Measurements from ENCODE around the gene NDC1. TPM values are rescaled to one million over a fixed set of nuclear protein-coding genes. Genes with fewer than 3 reads are reported as not detected.

NDC1 gene
- total RNA-seq, 1 donor from 2014 or later: 20.6 TPM

GRCh38 chr1:53737648-53738204 is 100.4 kb downstream of the NDC1 start:
- peak in 1 of 2 experiments; percentile 44 for DNase-seq (ENCODE audit: low spot score in 2 of 2, unreplicated experiment in 2 of 2)
- Mint-ChIP-seq H3K36me3 (no peaks in the 10 kb centered on the region), H3K4me1 (peaks cover 11% of the 10 kb centered on the region)

DNA sequence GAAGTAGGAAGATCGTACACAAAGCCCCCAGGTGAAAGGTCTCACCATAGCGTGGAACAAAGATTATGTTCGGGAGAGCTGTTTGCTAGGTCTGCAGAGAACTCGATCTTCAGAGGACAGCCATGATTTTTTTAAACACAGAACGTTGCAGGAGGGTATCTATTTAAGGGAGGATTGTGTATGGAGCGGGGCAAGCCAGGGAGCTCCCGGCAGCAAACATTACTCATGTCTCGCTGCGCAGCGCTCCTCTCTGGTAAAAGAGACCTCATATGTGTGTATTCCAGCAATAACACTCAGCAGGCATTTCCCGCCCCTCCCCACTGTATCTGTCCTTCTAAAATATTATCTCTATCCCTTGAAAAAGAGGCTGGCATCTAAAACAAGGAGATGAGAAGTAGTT is 101.8 kb downstream of the NDC1 start:
- Mint-ChIP-seq H3K4me3 (no peak overlapping the region), H3K27me3 (ENCODE audit: low read depth) (peaks cover 90% of the 10 kb centered on the region), H3K36me3 (no peaks in the 10 kb centered on the region), H3K9me3 (no peaks in the 10 kb centered on the region), H3K27ac (no peak overlapping the region), H3K4me1 (peaks cover 11% of the 10 kb centered on the region)
- TF ChIP-seq, protein P1, sequence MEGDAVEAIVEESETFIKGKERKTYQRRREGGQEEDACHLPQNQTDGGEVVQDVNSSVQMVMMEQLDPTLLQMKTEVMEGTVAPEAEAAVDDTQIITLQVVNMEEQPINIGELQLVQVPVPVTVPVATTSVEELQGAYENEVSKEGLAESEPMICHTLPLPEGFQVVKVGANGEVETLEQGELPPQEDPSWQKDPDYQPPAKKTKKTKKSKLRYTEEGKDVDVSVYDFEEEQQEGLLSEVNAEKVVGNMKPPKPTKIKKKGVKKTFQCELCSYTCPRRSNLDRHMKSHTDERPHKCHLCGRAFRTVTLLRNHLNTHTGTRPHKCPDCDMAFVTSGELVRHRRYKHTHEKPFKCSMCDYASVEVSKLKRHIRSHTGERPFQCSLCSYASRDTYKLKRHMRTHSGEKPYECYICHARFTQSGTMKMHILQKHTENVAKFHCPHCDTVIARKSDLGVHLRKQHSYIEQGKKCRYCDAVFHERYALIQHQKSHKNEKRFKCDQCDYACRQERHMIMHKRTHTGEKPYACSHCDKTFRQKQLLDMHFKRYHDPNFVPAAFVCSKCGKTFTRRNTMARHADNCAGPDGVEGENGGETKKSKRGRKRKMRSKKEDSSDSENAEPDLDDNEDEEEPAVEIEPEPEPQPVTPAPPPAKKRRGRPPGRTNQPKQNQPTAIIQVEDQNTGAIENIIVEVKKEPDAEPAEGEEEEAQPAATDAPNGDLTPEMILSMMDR (IDR thresholded peaks at IDR 0.05; ENCODE audit: unreplicated experiment): no peak
- no peak for DNase-seq (ENCODE audit: low spot score in 2 of 2, unreplicated experiment in 2 of 2)

More at GRCh38 chr1:53737648-53738204, 100.4 kb downstream of the NDC1 start:
- TF ChIP-seq, protein P1 (IDR thresholded peaks at IDR 0.05; ENCODE audit: unreplicated experiment): no peak
- Mint-ChIP-seq H3K27me3 (ENCODE audit: low read depth) (peaks cover 87% of the 10 kb centered on the region), H3K27ac (no peak overlapping the region), H3K9me3 (peaks cover 2% of the 10 kb centered on the region), H3K4me3 (peak overlapping the region; percentile 53)

DNA sequence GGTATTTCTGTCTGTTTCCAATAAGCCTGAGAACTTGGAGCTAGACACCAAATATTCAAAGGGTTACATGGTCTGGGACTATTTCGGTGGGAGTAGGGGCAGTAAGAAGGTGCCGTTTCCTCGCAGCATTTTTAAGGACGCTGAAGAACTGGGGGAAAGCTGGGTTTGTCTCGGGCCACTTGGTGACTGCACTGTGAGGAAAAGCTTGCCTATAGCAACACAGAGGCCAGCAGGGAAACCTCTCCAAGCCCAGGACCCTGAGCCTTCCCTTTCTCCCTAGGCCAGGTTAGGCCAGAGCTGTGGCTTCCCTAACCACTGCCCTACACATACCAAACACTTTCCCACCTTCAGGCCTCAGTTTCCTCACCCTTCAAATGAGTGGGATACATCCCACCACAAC is 102.4 kb downstream of the NDC1 start:
- peaks cover 12% of the 10 kb centered on the region for H3K4me1 Mint-ChIP-seq
- H3K27me3 Mint-ChIP-seq (ENCODE audit: low read depth): peaks cover 85% of the 10 kb centered on the region
- no peak overlapping the region for H3K4me3 Mint-ChIP-seq
- no peaks in the 10 kb centered on the region for H3K9me3 Mint-ChIP-seq
- no peak for DNase-seq (ENCODE audit: low spot score in 2 of 2, unreplicated experiment in 2 of 2)
- H3K27ac Mint-ChIP-seq: no peak overlapping the region
- TF ChIP-seq, protein P1 (IDR thresholded peaks at IDR 0.05; ENCODE audit: unreplicated experiment): no peak
- no peaks in the 10 kb centered on the region for H3K36me3 Mint-ChIP-seq

DNA sequence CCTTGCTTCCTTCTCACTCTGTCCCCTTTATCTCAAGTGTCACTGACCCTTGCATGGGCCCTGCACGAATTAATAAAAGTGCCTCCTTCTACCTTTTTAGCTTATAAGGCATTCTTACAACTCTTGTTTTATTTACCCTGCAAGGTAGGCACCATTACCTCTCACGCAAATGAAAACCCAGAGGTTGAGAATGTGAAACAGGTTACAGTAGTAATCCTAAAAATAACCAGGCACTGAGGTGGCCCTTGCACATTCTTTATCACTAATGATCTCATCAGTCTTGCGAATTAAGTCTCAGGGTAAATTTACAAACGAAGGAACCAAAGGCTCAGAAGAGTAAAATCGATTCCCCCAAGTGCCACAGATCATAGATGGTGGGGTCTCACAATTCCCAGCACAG is 102.8 kb downstream of the NDC1 start:
- H3K4me1 Mint-ChIP-seq: peaks cover 17% of the 10 kb centered on the region
- DNase-seq (ENCODE audit: low spot score in 2 of 2, unreplicated experiment in 2 of 2): no peak
- no peaks in the 10 kb centered on the region for H3K9me3 Mint-ChIP-seq
- peaks cover 84% of the 10 kb centered on the region for H3K27me3 Mint-ChIP-seq (ENCODE audit: low read depth)
- TF ChIP-seq, protein P1 (IDR thresholded peaks at IDR 0.05; ENCODE audit: unreplicated experiment): no peak
- H3K36me3 Mint-ChIP-seq: no peaks in the 10 kb centered on the region
- H3K27ac Mint-ChIP-seq: no peak overlapping the region
- H3K4me3 Mint-ChIP-seq: no peak overlapping the region

- peaks cover 22% of the 10 kb centered on the region for H3K4me1 Mint-ChIP-seq
- peaks cover 79% of the 10 kb centered on the region for H3K27me3 Mint-ChIP-seq (ENCODE audit: low read depth)
- DNase-seq (ENCODE audit: low spot score in 2 of 2, unreplicated experiment in 2 of 2): no peak
- no peaks in the 10 kb centered on the region for H3K9me3 Mint-ChIP-seq
- no peaks in the 10 kb centered on the region for H3K36me3 Mint-ChIP-seq
- no peak overlapping the region for H3K4me3 Mint-ChIP-seq
- no peak overlapping the region for H3K27ac Mint-ChIP-seq
- TF ChIP-seq, protein P1 (IDR thresholded peaks at IDR 0.05; ENCODE audit: unreplicated experiment): no peak
These were observed 103.4 kb downstream of the NDC1 start for GRCh38 chr1:53734650-53735211.
